IMR-90 (cell line): ENCODE results near the gene SCFD1. TPM values are rescaled to one million over a fixed set of nuclear protein-coding genes. Genes with fewer than 3 reads are reported as not detected.

ENCODE experiments used
- ATAC-seq: fragments of 200-7000 bp; cut with Tn5 transposase; 2 replicates; pipeline ENCODE4 v1.9.1; 2020; ENCODE audit warnings: low read depth, mild to moderate bottlenecking, moderate library complexity
- BruUV-seq: library from RNA; stranded (reverse); fragments of 400-500 nt; replicated peaks from 2 replicates; lab custom pipeline; 2021; lab: Mats Ljungman, UMichigan
- CTCF ChIA-PET: fragments of 300-600 bp; formaldehyde crosslinking; extraction: SDS; loops from one replicate; lab custom pipeline; 2021; ENCODE audit warnings: antibody characterized with exemption; lab: Yijun Ruan, JAX
- POLR2A ChIA-PET: fragments of 300-600 bp; sonication (Branson Sonifier 250); formaldehyde crosslinking; loops from one replicate; lab custom pipeline; 2022; ENCODE audit warnings: antibody characterized with exemption; ENCODE audit not compliant: unreplicated experiment; lab: Charles Lee
- DNase-seq: peaks from one replicate; pipeline ENCODE4 v3.0.0; 2013
- H2AFZ ChIP-seq: replicated peaks from 2 replicates; pipeline ENCODE3; 2013; ENCODE audit warnings: low read length, mild to moderate bottlenecking; ENCODE audit not compliant: poor library complexity
- H2AK5ac ChIP-seq: 2 replicates; pipeline ENCODE4 v1.6.1; 2013; ENCODE audit warnings: low read depth, low read length, inconsistent platforms
- H2AK9ac ChIP-seq: replicated peaks from 2 replicates; pipeline ENCODE3; 2013; ENCODE audit warnings: mild to moderate bottlenecking, low read depth, low read length, moderate library complexity; ENCODE audit not compliant: poor library complexity
- H2BK120ac ChIP-seq: 2 replicates; pipeline ENCODE4 v1.6.1; 2013; ENCODE audit warnings: low read depth, low read length, inconsistent platforms
- H2BK15ac ChIP-seq: 3 replicates; pipeline ENCODE4 v1.6.1; 2013; ENCODE audit warnings: low read depth, low read length, inconsistent platforms
- H2BK20ac ChIP-seq: 2 replicates; pipeline ENCODE4 v1.6.1; 2013; ENCODE audit warnings: low read depth, mild to moderate bottlenecking, inconsistent platforms, low read length, moderate library complexity
- H2BK5ac ChIP-seq: 2 replicates; pipeline ENCODE4 v1.6.1; 2013; ENCODE audit warnings: mild to moderate bottlenecking, low read depth, low read length, inconsistent platforms; ENCODE audit not compliant: poor library complexity, severe bottlenecking
- H3K14ac ChIP-seq: replicated peaks from 2 replicates; pipeline ENCODE4 v1.6.1; 2013; ENCODE audit warnings: low read depth, low read length, inconsistent platforms
- H3K18ac ChIP-seq: 2 replicates; pipeline ENCODE4 v1.6.1; 2013; ENCODE audit warnings: low read depth, low read length, control low read depth
- H3K23ac ChIP-seq: 2 replicates; pipeline ENCODE4 v1.6.1; 2013; ENCODE audit warnings: low read depth, low read length, inconsistent platforms
- H3K27ac ChIP-seq: 2 replicates; pipeline ENCODE4 v1.5.1; 2013; ENCODE audit warnings: mild to moderate bottlenecking, control low read depth, low read length; ENCODE audit not compliant: insufficient read depth
- H3K27me3 ChIP-seq: 2 replicates; pipeline ENCODE4 v1.6.1; 2013; ENCODE audit warnings: low read length; ENCODE audit not compliant: control insufficient read depth, insufficient read depth
- H3K36me3 ChIP-seq: 2 replicates; pipeline ENCODE4 v1.6.1; 2013; ENCODE audit warnings: low read length, mixed read lengths; ENCODE audit not compliant: control insufficient read depth, insufficient read depth
- H3K4ac ChIP-seq: 2 replicates; pipeline ENCODE4 v1.6.1; 2013; ENCODE audit warnings: low read depth, low read length, inconsistent platforms
- H3K4me1 ChIP-seq: 2 replicates; pipeline ENCODE4 v1.6.1; 2013; ENCODE audit warnings: low read length, mixed read lengths; ENCODE audit not compliant: control insufficient read depth, insufficient read depth
- H3K4me2 ChIP-seq: 2 replicates; pipeline ENCODE4 v1.6.1; 2013; ENCODE audit warnings: low read depth, mild to moderate bottlenecking, control low read depth, low read length, moderate library complexity
- H3K4me3 ChIP-seq: 2 replicates; pipeline ENCODE4 v1.5.1; 2013; ENCODE audit warnings: low read depth, mild to moderate bottlenecking, control low read depth, low read length, moderate library complexity; ENCODE audit not compliant: insufficient read depth
- H3K56ac ChIP-seq: 2 replicates; pipeline ENCODE4 v1.6.1; 2013; ENCODE audit warnings: low read length, inconsistent platforms; ENCODE audit not compliant: insufficient read depth; ENCODE audit errors: extremely low read depth
- H3K79me1 ChIP-seq, 2 experiments: 2 replicates each; pipeline ENCODE4 v1.6.1; 2013; ENCODE audit warnings: low read length in 2 of 2, inconsistent platforms in 1 of 2, low read depth in 1 of 2
- H3K9ac ChIP-seq: 2 replicates; pipeline ENCODE4 v1.6.1; 2013; ENCODE audit warnings: low read depth, low read length, control low read depth
- H3K9me1 ChIP-seq: 2 replicates; pipeline ENCODE4 v1.6.1; 2013; ENCODE audit warnings: low read length, inconsistent platforms; ENCODE audit not compliant: insufficient read depth
- H3K9me3 ChIP-seq: 2 replicates; pipeline ENCODE4 v1.6.1; 2013; ENCODE audit warnings: low read length; ENCODE audit not compliant: control insufficient read depth, insufficient read depth
- H4K20me1 ChIP-seq: 2 replicates; pipeline ENCODE4 v1.6.1; 2013; ENCODE audit warnings: low read length, inconsistent platforms; ENCODE audit not compliant: insufficient read depth
- H4K5ac ChIP-seq: 2 replicates; pipeline ENCODE4 v1.6.1; 2013; ENCODE audit warnings: mild to moderate bottlenecking, low read depth, low read length, control low read depth
- H4K8ac ChIP-seq, 2 experiments: 2 replicates each; pipeline ENCODE4 v1.6.1; 2013; ENCODE audit warnings: low read depth in 2 of 2, low read length in 2 of 2, control low read depth in 1 of 2, inconsistent platforms in 1 of 2
- H4K91ac ChIP-seq: 2 replicates; pipeline ENCODE4 v1.6.1; 2013; ENCODE audit warnings: low read depth, low read length, inconsistent platforms; ENCODE audit not compliant: insufficient read depth
- BHLHE40 ChIP-seq: fragments of 150-350 bp; IDR thresholded peaks from 2 replicates; pipeline ENCODE4 v1.6.1; 2016; ENCODE audit warnings: mild to moderate bottlenecking, low read depth, low read length
- CEBPB ChIP-seq: IDR thresholded peaks from 2 replicates; pipeline ENCODE4 v1.6.1; 2012; ENCODE audit warnings: low read depth, low read length, improper control_type of control experiment
- WGBS, 2 experiments: methylation state at CpG; one replicate each; pipeline versions ENCODE4 v1.1.5 to v1.1.7; 2013; ENCODE audit warnings: missing lambda C conversion rate in 2 of 2; ENCODE audit not compliant: insufficient read length in 1 of 2; ENCODE audit errors: extremely low coverage in 2 of 2; 5-methylcytosine and 5-hydroxymethylcytosine counted together
- dilution Hi-C: fragments of 300-500 bp; cut with HindIII; formaldehyde crosslinking; loops from one replicate; pipeline ENCODE4 v1.14.3; 2018; ENCODE audit warnings: low sequenced_read_pairs; ENCODE audit not compliant: unreplicated experiment
- in situ Hi-C: fragments of 300-500 bp; cut with MboI; formaldehyde crosslinking; loops from 3 replicates; pipeline ENCODE4 v1.14.3; 2019; ENCODE audit warnings: low sequenced_read_pairs, inconsistent platforms, mixed read lengths
- intact Hi-C: fragments of 100-400 bp; cut with micrococcal nuclease; formaldehyde crosslinking; loops from 2 replicates; pipeline ENCODE4 v1.10.0; 2022
- polyA plus RNA-seq, 3 experiments: library from polyadenylated mRNA; depleted of rRNA; stranded (reverse); fragments of >200 nt; gene quantifications; 2 replicates each; pipeline ENCODE4 v1.2.3, GENCODE V29; 2012; ENCODE audit warnings: low replicate concordance in 1 of 3
- total RNA-seq: library from RNA; depleted of rRNA; stranded (reverse); fragments of >200 nt; gene quantifications from 2 replicates; pipeline ENCODE4 v1.2.3, GENCODE V29; 2012

SCFD1 gene
- total and polyA plus RNA-seq, 2 of the 4 experiments (the other 2 are of a cell fraction): 51.4 to 74.0 TPM

DNA sequence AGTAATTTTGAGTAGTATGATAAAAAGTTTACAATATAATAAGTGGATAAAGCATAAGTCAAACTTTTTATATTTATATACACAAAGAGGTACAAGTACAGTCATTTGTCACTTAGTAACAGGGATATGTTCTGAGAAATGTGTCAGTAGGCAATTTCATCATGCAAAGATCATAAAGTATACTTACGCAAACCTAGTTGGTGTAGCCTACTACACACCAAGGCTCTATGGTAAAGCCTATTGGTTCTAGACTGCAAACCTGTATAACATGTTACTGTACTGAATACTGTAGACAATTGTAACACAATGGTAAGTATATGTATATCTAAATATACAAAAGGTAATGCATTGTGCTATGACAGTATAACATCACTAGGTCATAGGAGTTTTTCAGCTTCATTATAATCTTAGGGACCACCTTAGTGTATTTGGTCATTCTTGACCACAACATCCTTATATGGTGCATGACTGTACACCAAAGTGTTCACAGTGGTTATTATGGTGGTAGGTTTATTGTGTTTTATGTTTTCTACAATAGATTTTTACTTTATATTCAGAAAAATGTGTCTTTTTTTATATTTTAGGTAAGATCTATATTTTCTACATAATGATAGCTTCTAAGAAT lies 14.9 kb upstream of the SCFD1 start:
- Histone ChIP-seq H4K8ac (no peak overlapping the region), H3K9ac (no peak overlapping the region), H3K56ac (no peak overlapping the region), H2AK9ac (no peak overlapping the region), H3K4ac (no peak overlapping the region), H3K18ac (no peak overlapping the region), H3K23ac (no peak overlapping the region), H3K4me1 (no peaks in the 10 kb centered on the region), H2AFZ (no peak overlapping the region), H2BK120ac (no peak overlapping the region), H3K9me1 (peaks cover 8% of the 10 kb centered on the region), H3K79me1 (peaks cover 14 to 25% of the 10 kb centered on the region in 2 experiments; a peak in 3 of 4 replicates), H4K91ac (no peak overlapping the region), H2AK5ac (no peak overlapping the region), H3K4me3 (no peak overlapping the region), H3K36me3 (peaks cover 16% of the 10 kb centered on the region), H3K14ac (no peak overlapping the region), H3K4me2 (no peak overlapping the region), H3K27ac (no peak overlapping the region), H3K27me3 (no peaks in the 10 kb centered on the region), H4K20me1 (no peaks in the 10 kb centered on the region; the same call in 1 of the 2 replicates), H3K9me3 (no peaks in the 10 kb centered on the region), H2BK5ac (no peak overlapping the region), H4K5ac (no peak overlapping the region), H2BK15ac (no peak overlapping the region), H2BK20ac (no peak overlapping the region)
- ChIA-PET POLR2A (no interaction called here), CTCF (interaction anchor here (0.6 kb wide), 1 partner anchor 464 kb away, joined by 4 read pairs; no protein-coding TSS in a partner anchor)
- ATAC-seq (no peak), DNase-seq (peak; percentile 56)
- TF ChIP-seq CEBPB: 0 out of 2 replicates have a peak, but pooled peaks have one; percentile 3
- no peak for TF ChIP-seq BHLHE40
- BruUV-seq: no TSS peak
- intact Hi-C loops (loop anchor here (5.0 kb wide), 1 partner anchor 45 kb away; no protein-coding TSS in a partner anchor), in situ Hi-C loops (loop anchor here (10.0 kb wide), 1 partner anchor 232 kb away; no protein-coding TSS in a partner anchor), dilution Hi-C loops (no loop called here)
- no CpG with 5 or more reads among the region's 1 CpG for WGBS, 2 experiments
